Heart left ventricle (tissue), 16 donors: ENCODE results near the gene BRIP1. TPM values are rescaled to one million over a fixed set of nuclear protein-coding genes. Genes with fewer than 3 reads are reported as not detected.

ENCODE experiments used
- ATAC-seq, 4 donors: fragments of 200-7000 bp; cut with Tn5 transposase; one replicate each; pipeline ENCODE4 v1.9.1; 2020 to 2022; ENCODE audit warnings: moderate library complexity in 4 of 4, mild to moderate bottlenecking in 3 of 4, moderate number of reproducible peaks in 1 of 4
- DNase-seq, 5 donors: peaks; one replicate each; pipeline ENCODE4 v3.0.0-alpha.2; 2020
- H3K27ac ChIP-seq, 12 donors: fragments of 200-600 bp; sonication (generic) in 4 of 12; one replicate each; pipeline versions ENCODE4 v1.5.0 to v1.8.0; 2016 to 2022; ENCODE audit warnings: mild to moderate bottlenecking in 2 of 12
- H3K27me3 ChIP-seq, 9 donors: fragments of 200-600 bp; sonication (generic) in 2 of 9; one replicate each; pipeline versions ENCODE4 v1.5.1 to v1.8.0; 2016 to 2022; ENCODE audit warnings: mild to moderate bottlenecking in 3 of 9
- H3K36me3 ChIP-seq, 9 donors: fragments of 200-600 bp; sonication (generic) in 2 of 9; one replicate each; pipeline versions ENCODE4 v1.5.0 to v1.8.0; 2018 to 2022; ENCODE audit warnings: mild to moderate bottlenecking in 2 of 9
- H3K4me1 ChIP-seq, 12 donors: fragments of 200-600 bp; sonication (generic) in 4 of 12; one replicate each; pipeline versions ENCODE4 v1.5.0 to v1.8.0; 2016 to 2022; ENCODE audit warnings: mild to moderate bottlenecking in 3 of 12
- H3K4me3 ChIP-seq, 12 donors: fragments of 200-600 bp; sonication (generic) in 4 of 12; one replicate each; pipeline versions ENCODE4 v1.5.0 to v1.8.0; 2017 to 2022; ENCODE audit warnings: mild to moderate bottlenecking in 9 of 12, moderate library complexity in 4 of 12
- H3K9me3 ChIP-seq, 12 donors: fragments of 200-600 bp; sonication (generic) in 4 of 12; one replicate each; pipeline versions ENCODE4 v1.5.0 to v1.8.0; 2016 to 2022; ENCODE audit warnings: mild to moderate bottlenecking in 1 of 12
- CTCF ChIP-seq, 12 donors: fragments of 200-600 bp; sonication (generic) in 4 of 12; IDR thresholded peaks; one replicate each; pipeline versions ENCODE4 v1.5.0 to v1.8.0; 2018 to 2022; ENCODE audit warnings: antibody characterized with exemption in 12 of 12, mild to moderate bottlenecking in 5 of 12
- POLR2A ChIP-seq, 2 donors: fragments of 450-650 bp; IDR thresholded peaks; one replicate each; pipeline ENCODE4 v1.6.1; 2017; ENCODE audit warnings: antibody characterized with exemption in 2 of 2, mild to moderate bottlenecking in 2 of 2, moderate library complexity in 2 of 2
- WGBS, 4 donors: extraction: QIAGEN DNeasy Blood & Tissue Kit in 2 of 4; methylation state at CpG; one replicate each; pipeline versions ENCODE4 v1.1.5 to v1.1.7; 2013 to 2018; 5-methylcytosine and 5-hydroxymethylcytosine counted together
- intact Hi-C, 10 donors: fragments of 100-400 bp; cut with DNase I; formaldehyde crosslinking; loops; one replicate each; pipeline versions ENCODE4 v1.11.1 to v1.14.2; 2022
- polyA plus RNA-seq, 2 donors: library from polyadenylated mRNA; stranded (reverse); fragments of 200-250 nt; gene quantifications; one replicate each; pipeline ENCODE4 v1.2.3, GENCODE V29; 2013
- total RNA-seq, 9 donors: library from RNA; depleted of rRNA in 2 of 9; stranded (reverse); fragments of >200 nt in 2 of 9; fragmentation: NEBNext Ultra II Directional in 3 of 9; extraction: Animal tissue kit (Norgen Biotek cat#: 25700) in 3 of 9; gene quantifications; one replicate each; pipeline versions ENCODE4 v1.1.0 to v1.2.4, GENCODE V29; 2016 to 2023
- donor health status: ischemic (EF 13 %, LVEDD 7.1; RV severe dilation, severe dysfunction).
- donor health status: healthy with polysubstance abuse.
- donor health status: DM: no; HTN: yes; CAD: no.
- donor health status: DM: no; HTN: no; CAD: no.
- donor health status: ischemic (EF 25% LVEDD 6.9; RV normal size, moderate dysfunction).
- donor health status: ischemic (EF 25% LVEDD 5.7; RV mildly dilated, moderate dysfunction).
- donor health status: healthy.
- donor health status: DM: yes; HTN: yes; CAD: no.
- donor health status: ischemic (EF 35%, LVEDD 5.7; RV mildly dilated, moderate dysfunction).
- donor health status: nonischemic (EF 11% LVEDD 7.7; RV severe dilation, severe dysfunction).
- donor health status: DM: yes; HTN: yes; CAD: no.
- donor health status: PGD.
- donor health status: ischemic (EF 29% LVEDD 5.4; RV normal size, mild dysfunction).
- donor health status: nonischemic (EF 23%, LVEDD 6.1; RV moderate dilation, normal function).

Gene BRIP1
- total and polyA plus RNA-seq, 11 donors = 0.04 to 2.2 (median 0.12) TPM; not detected in 3

- 93 to 100% (median 95%) methylated on average over 1 to 2 of the region's 2 CpGs for WGBS, 4 donors
Observed at GRCh38 chr17:61687769-61688168, 175.6 kb downstream of the BRIP1 start.

GRCh38 chr17:61686113-61686512 is 177.2 kb downstream of the BRIP1 start:
- intact Hi-C loops = no loop called here

More at GRCh38 chr17:61687769-61688168, 175.6 kb downstream of the BRIP1 start:
- H3K4me3 ChIP-seq = no peak overlapping the region
- TF ChIP-seq CTCF (IDR thresholded peaks at IDR 0.05) (no peak), POLR2A (IDR thresholded peaks at IDR 0.05) (no peak)
- no peak for DNase-seq
- no peak for ATAC-seq
- no peaks in the 10 kb centered on the region for H3K27me3 ChIP-seq
- no peak overlapping the region for H3K27ac ChIP-seq
- peaks cover 0 to 7% (median 0%) of the 10 kb centered on the region in 12 donors for H3K9me3 ChIP-seq
- no peaks in the 10 kb centered on the region for H3K36me3 ChIP-seq
- intact Hi-C loops = no loop called here
- no peaks in the 10 kb centered on the region for H3K4me1 ChIP-seq

GRCh38 chr17:61684818-61685217 is 178.5 kb downstream of the BRIP1 start:
- H3K27ac ChIP-seq = no peak overlapping the region
- WGBS, 4 donors = 97 to 99% (median 98%) methylated on average over 5 of the region's 5 CpGs
- intact Hi-C loops = no loop called here

More at GRCh38 chr17:61686113-61686512, 177.2 kb downstream of the BRIP1 start:
- WGBS, 4 donors = 97 to 100% (median 98%) methylated on average over 1 of the region's 1 CpG
- Histone ChIP-seq H3K4me3 (no peak overlapping the region), H3K27me3 (no peaks in the 10 kb centered on the region), H3K9me3 (peaks cover 0 to 7% (median 0%) of the 10 kb centered on the region in 12 donors), H3K27ac (no peak overlapping the region), H3K4me1 (no peaks in the 10 kb centered on the region), H3K36me3 (no peaks in the 10 kb centered on the region)
- DNase-seq (no peak), ATAC-seq (no peak)
- TF ChIP-seq CTCF (IDR thresholded peaks at IDR 0.05) (no peak), POLR2A (IDR thresholded peaks at IDR 0.05) (no peak)

GRCh38 chr17:61684172-61684571 is 179.2 kb downstream of the BRIP1 start:
- no peak for ATAC-seq
- Histone ChIP-seq H3K36me3 (no peaks in the 10 kb centered on the region), H3K27me3 (no peaks in the 10 kb centered on the region), H3K4me3 (no peak overlapping the region), H3K27ac (no peak overlapping the region), H3K9me3 (peaks cover 0 to 5% (median 0%) of the 10 kb centered on the region in 12 donors), H3K4me1 (no peaks in the 10 kb centered on the region)
- 96 to 100% (median 98%) methylated on average over 1 of the region's 1 CpG for WGBS, 4 donors
- intact Hi-C loops = no loop called here
- TF ChIP-seq CTCF (IDR thresholded peaks at IDR 0.05) = no peak
- TF ChIP-seq POLR2A (IDR thresholded peaks at IDR 0.05) = no peak
- DNase-seq = no peak

More at GRCh38 chr17:61684818-61685217, 178.5 kb downstream of the BRIP1 start:
- Histone ChIP-seq H3K4me1 (no peaks in the 10 kb centered on the region), H3K9me3 (peaks cover 0 to 7% (median 0%) of the 10 kb centered on the region in 12 donors), H3K36me3 (no peaks in the 10 kb centered on the region), H3K27me3 (no peaks in the 10 kb centered on the region), H3K4me3 (no peak overlapping the region)
- TF ChIP-seq POLR2A (IDR thresholded peaks at IDR 0.05) = no peak
- TF ChIP-seq CTCF (IDR thresholded peaks at IDR 0.05) = no peak
- no peak for ATAC-seq
- DNase-seq = no peak
